Glutamatergic neuron (in vitro differentiated cells): ENCODE measurements around the gene ADAMTSL4. TPM values are rescaled to one million over a fixed set of nuclear protein-coding genes. Genes with fewer than 3 reads are reported as not detected.
A peak's percentile ranks its signal among the peaks of the same experiment; 100 is the strongest.

Source experiments
- DNase-seq: peaks from one replicate; pipeline ENCODE4 v3.0.0; 2022
- H3K27ac Mint-ChIP-seq: one replicate; pipeline ENCODE4 v1.8.0; 2020; ENCODE audit warnings: mild to moderate bottlenecking, mixed read lengths, inconsistent platforms; ENCODE audit not compliant: unreplicated experiment
- H3K27me3 Mint-ChIP-seq: one replicate; pipeline ENCODE4 v1.8.0; 2020; ENCODE audit warnings: mild to moderate bottlenecking, moderate library complexity, mixed read lengths, inconsistent platforms; ENCODE audit not compliant: unreplicated experiment
- H3K36me3 Mint-ChIP-seq: one replicate; pipeline ENCODE4 v1.8.0; 2020; ENCODE audit warnings: mild to moderate bottlenecking, mixed read lengths, inconsistent platforms; ENCODE audit not compliant: unreplicated experiment
- H3K4me1 Mint-ChIP-seq: one replicate; pipeline ENCODE4 v1.8.0; 2020; ENCODE audit warnings: mild to moderate bottlenecking, low read depth, mixed read lengths, inconsistent platforms; ENCODE audit not compliant: unreplicated experiment
- H3K4me3 Mint-ChIP-seq: one replicate; pipeline ENCODE4 v1.8.0; 2020; ENCODE audit warnings: mild to moderate bottlenecking, mixed read lengths, inconsistent platforms; ENCODE audit not compliant: unreplicated experiment
- H3K9me3 Mint-ChIP-seq: one replicate; pipeline ENCODE4 v1.8.0; 2020; ENCODE audit warnings: mild to moderate bottlenecking, moderate library complexity, mixed read lengths, inconsistent platforms; ENCODE audit not compliant: unreplicated experiment
- CTCF ChIP-seq: fragments of 200-600 bp; sonication (generic); IDR thresholded peaks from one replicate; pipeline ENCODE4 v1.5.0; 2021; ENCODE audit not compliant: partially characterized antibody, unreplicated experiment
- total RNA-seq: library from RNA; stranded (reverse); fragmentation: NEBNext Ultra II Directional; extraction: Animal tissue kit (Norgen Biotek cat#: 25700); gene quantifications from one replicate; pipeline ENCODE4 v1.2.1, GENCODE V29; 2021; ENCODE audit not compliant: unreplicated experiment

ADAMTSL4 gene
- total RNA-seq, 1 donor from 2014 or later, result 0.25 TPM

- Mint-ChIP-seq H3K4me3 (peak overlapping the region; percentile 95), H3K27me3 (peaks cover 8% of the 10 kb centered on the region), H3K27ac (peak overlapping the region; percentile 90), H3K36me3 (peaks cover 6% of the 10 kb centered on the region), H3K9me3 (peaks cover 17% of the 10 kb centered on the region), H3K4me1 (peaks cover 29% of the 10 kb centered on the region)
- no peak for DNase-seq
- TF ChIP-seq CTCF, result no peak
Measured at GRCh38 chr1:150514913-150515327, 34.3 kb upstream of the ADAMTSL4 start.

DNA sequence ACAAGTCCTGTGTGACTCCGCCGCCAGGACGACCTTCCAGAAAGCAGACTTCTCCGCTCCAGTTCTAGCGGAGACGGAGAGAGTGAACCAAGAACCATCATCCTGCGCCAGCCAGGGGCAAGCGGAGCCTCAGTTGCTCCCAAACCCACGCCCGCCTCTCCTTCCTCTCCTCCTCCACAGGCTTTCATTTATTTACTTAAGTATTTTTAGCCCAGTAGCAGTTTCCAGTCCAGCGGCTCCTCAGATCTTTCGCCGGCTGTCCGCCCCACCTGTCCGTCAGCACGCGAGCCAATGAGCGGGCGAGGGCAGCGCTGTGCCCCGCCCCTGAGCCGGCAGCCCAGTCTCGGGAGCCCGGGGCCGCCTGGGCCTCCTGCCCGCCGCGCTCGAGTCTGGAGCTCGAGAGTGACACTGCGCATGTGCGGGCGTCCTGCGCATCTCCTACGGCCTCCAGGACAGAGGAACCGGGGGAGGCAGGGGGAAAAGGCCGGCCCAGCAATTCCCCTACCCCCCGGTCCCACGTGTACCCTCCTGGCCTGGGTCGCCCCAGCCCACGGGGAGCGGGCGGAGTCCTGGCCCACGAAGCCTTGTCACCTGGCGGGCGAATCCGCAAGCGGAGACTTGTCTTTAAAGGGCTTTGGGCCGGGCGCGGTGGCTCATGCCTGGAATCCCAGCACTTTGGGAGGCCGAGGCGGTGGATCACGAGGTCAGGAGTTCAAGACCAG lies 33.7 kb upstream of the ADAMTSL4 start, which contains the start of gene FALEC:
Gene FALEC, plus strand, starts transcription at position 425 of the 722 bp plus-strand sequence.
- Mint-ChIP-seq H3K36me3 (peaks cover 6% of the 10 kb centered on the region), H3K27ac (peak within 1 kb of the TSS; percentile 90), H3K9me3 (peaks cover 17% of the 10 kb centered on the region), H3K4me1 (peaks cover 25% of the 10 kb centered on the region), H3K4me3 (peak within 1 kb of the TSS; percentile 95), H3K27me3 (peaks cover 8% of the 10 kb centered on the region)
- peak; percentile 24 for TF ChIP-seq CTCF
- peak; percentile 98 for DNase-seq

- peaks cover 6% of the 10 kb centered on the region for H3K36me3 Mint-ChIP-seq
- peak overlapping the region; percentile 87 for H3K4me3 Mint-ChIP-seq
- peaks cover 17% of the 10 kb centered on the region for H3K9me3 Mint-ChIP-seq
- DNase-seq, result no peak
- peaks cover 8% of the 10 kb centered on the region for H3K27me3 Mint-ChIP-seq
- no peak for TF ChIP-seq CTCF
- peak overlapping the region; percentile 79 for H3K27ac Mint-ChIP-seq
- peaks cover 23% of the 10 kb centered on the region for H3K4me1 Mint-ChIP-seq
Measured at GRCh38 chr1:150516050-150516591, 33.1 kb upstream of the ADAMTSL4 start.

- no peak for DNase-seq
- H3K4me3 Mint-ChIP-seq, result peak overlapping the region; percentile 87
- peaks cover 23% of the 10 kb centered on the region for H3K4me1 Mint-ChIP-seq
- H3K9me3 Mint-ChIP-seq, result peaks cover 16% of the 10 kb centered on the region
- H3K27ac Mint-ChIP-seq, result peak overlapping the region; percentile 79
- H3K36me3 Mint-ChIP-seq, result peaks cover 6% of the 10 kb centered on the region
- peaks cover 8% of the 10 kb centered on the region for H3K27me3 Mint-ChIP-seq
- no peak for TF ChIP-seq CTCF
Measured at GRCh38 chr1:150516616-150517015, 32.6 kb upstream of the ADAMTSL4 start.
